Fibroblast of skin of scalp (primary cell): ENCODE results near the gene ATG2A.

Source experiments
- DNase-seq: peaks from one replicate; pipeline ENCODE4 v3.0.0-alpha.2; 2013

ATG2A gene

DNA sequence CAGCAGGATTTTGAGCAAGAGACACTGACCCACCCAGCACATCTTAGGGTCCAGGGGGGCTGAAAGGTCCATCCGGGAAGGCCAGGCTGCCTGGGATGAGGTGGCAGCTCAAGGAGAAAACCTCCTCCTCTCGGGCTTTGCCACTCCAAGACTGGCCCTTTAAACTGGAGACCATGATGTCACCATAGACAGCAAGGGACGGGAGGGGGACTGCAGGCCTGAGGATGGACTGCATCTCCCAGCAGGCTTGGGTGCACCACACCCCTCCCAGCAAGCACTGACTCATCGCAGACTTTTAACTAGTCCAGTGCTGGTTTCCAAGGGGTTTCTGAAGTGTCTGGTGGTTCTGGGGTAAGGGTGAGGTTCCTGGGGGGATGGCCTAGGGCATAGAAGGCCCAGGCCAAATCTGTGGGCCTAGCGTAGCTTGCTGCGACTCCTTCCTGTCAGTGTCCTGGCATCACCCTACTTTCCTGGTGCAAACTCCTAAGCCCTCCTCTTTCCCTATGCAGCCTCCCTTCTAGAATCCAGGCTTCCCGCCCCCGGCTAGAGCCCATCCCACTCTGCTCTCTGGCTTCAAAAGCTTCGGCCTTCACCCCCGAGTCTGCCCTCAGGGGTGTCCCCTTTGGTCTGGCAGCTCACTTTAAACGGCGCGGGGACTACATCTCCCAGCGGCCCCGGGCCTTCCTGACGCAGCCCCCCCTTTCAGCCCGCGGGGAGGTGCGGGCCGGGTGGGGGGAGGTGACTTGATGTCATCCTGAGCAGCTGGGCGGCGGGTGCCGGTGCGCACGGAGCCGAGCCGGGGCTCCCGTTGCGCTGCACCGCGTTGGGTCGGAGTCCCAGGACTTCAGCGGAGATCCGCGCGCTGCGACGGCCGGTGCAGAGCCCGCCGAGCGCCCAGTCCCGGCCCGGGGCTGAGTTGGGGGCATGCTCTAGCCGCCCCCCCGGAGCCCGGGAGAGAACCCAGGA is 7.2 kb upstream of the ATG2A start, which contains the start of gene PPP2R5B:
Gene PPP2R5B (plus strand): TSS at position 746 of the 966 bp plus-strand sequence. CDS start 1,046 bp downstream, outside the sequence.
- DNase-seq: peak; percentile 96

DNA sequence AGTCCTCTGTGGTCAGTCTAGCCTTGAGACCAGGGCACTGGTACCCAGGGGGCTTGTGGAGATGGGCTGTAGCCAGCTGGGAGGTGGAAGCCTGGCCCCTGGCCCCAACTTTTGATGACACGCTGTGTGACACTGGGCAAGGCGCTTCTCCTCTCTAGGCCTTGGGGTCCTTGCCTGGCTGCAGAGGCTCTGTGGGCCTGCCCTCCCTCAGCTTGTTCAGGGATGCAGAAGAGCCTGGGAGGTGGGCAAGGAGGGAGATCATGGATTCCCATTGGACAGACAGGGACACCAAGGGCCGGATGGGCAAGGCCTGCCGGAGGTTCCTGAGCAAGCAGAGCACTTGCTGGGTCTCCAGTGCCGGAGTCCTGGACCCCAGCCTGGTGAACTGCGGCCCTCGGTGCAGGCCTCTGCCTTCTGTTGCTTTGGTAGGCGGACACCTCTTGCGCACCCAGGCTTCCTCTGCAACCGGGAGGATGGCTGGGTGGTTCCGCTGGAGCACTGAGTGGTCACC is 6.2 kb upstream of the ATG2A start:
- no peak for DNase-seq

DNA sequence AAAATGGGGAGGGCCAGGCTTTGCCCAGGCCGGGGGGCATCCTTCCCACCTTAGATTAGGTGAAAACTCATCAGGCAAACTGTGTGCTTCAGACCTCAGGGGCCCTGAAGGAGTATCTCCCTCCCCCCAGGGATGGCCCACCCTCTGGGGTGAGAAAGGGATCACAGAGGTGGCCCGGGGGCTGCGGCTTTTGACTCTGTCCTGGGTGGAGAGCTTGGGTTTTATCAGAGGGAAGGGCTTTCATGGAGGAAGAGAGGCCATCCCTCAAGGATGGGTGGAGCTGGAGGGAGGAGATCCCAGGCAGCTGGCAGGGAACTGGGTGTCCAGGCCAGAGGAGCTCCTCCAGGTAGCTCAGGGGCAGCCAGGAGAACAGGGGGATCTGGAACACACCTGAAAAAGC is 4.4 kb upstream of the ATG2A start:
- DNase-seq: no peak

DNA sequence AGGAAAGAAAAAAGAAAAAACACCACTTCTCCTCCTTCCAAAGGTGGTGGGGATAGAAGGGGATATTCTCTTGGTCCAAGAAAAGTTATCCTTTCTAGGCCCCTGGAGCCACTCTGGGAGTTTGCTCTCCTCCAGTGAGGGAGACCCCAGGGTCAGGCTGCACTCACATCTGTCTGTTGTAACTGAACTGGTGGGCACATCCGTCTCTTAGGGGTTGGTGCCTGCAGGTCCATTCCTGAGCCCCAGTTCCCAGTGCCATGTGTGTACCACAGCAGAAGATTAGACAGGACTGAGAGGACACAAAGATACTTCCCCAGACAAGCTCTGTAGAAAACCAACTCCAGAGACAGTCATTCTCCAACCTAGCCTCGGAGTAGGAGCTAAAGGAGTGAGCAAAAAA is 3.1 kb upstream of the ATG2A start:
- no peak for DNase-seq

DNA sequence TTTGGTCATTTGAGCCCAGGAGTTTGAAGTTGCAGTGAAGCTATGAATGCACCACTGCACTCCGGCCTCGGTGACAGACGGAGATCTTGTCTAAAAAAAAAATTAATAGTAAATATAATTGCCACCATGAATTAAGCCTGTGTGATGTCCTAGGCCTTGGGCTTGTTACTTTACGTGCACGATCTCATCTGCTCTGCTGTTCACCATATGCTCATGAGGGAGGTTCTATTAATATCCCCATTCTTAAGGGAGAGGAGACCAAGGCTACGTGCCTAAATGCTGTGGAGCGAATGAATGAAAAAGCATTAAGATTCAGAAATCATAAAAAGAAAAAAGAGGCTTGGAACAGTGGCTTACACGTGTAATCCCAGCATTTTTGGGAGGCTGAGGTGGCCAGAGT is 2.6 kb upstream of the ATG2A start:
- no peak for DNase-seq

DNA sequence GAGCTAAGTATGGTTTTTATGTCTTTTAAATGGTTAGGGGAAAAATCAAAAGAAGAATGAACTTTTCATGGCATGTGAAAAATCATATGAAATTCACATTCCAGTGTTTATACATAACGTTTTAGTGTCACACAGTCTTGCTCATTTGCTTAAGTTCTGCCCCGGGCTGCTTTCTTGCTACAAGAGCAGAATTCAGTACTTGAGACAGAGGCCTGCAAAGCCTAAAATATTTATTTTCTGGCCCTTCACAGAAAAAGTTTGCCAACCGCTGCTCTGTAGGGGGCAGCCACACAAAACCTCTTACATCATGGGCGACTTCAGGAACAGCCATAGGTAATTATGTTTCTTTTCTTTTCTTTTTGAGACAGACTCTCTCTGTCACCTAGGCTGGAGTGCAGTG is 1.0 kb upstream of the ATG2A start:
- peak; percentile 68 for DNase-seq

DNA sequence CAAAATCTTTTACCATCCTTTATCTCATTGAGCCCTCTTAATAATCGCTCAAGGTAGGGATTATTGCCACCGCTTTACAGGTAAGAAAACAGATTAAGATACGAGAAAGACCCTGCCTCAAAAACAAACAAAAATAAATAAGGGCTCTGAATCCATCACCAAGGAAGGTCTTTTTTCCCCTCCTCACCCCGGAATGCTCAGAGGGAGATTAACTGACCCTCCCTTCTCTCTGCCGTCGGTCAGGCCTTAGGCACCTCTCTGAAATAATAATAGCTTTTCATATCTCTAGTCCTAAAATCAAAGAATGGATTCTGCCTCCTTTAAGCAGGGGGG is 620 bp upstream of the ATG2A start:
- DNase-seq: no peak

DNA sequence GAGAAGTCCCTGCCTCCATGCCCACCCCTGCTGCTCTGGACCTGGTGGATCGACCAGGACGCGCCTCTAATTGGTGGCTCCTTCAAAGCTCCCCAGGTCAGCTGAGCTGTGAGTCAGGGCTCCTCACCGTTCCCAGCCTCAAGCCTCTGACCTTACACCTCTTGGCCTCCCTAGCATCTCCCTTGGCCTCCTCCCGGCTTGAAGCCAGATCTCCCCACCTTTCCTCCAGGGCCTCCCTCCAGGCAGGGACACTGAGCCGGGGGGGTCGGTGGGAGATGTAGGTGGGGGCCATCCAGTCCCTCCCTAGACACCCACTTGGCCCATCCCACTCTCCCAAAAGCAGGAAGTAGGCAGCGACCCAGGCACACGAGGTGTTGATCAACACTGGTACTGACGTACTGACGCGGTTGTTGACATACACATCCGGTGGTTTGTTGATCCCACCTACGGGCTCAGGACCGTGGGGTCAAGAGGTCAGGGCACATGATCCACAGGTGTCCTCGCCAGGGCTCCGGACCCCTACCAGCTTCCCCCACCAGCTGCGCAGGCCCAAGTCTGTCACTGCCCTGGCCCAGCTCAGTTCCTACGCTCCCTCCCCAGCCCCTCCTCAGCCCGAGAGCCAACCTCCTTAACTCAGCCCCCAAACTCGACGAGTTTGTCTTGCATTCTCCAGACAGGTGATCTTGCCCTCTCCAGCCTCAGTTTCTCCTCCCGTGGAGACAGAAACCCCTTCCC is 802 bp downstream of the ATG2A start:
- no peak for DNase-seq

DNA sequence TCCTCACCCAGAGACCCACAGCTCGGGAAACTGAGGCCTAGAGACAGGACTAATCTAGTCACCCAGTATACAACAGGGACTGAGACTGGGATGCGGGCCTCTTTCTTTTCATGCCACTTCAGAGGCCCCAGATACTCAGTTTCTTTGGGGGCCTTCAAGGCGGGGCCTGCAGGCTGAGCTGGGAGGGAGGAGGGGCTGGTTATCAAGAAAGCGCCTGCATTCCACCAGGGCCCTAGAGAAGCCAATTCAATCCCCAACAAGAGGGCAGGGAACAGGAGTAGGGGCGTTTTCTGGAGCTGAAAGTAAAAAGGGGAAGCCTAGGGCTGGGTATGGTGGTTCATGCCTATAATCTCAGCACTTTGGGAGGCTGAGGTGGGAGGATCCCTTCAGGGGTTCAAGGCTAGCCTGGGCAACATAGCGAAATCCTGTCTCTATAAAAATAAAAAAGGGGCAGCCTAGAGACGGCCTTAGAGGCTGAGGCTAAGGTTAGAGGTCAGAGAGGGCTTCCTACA is 1.6 kb downstream of the ATG2A start:
- no peak for DNase-seq

DNA sequence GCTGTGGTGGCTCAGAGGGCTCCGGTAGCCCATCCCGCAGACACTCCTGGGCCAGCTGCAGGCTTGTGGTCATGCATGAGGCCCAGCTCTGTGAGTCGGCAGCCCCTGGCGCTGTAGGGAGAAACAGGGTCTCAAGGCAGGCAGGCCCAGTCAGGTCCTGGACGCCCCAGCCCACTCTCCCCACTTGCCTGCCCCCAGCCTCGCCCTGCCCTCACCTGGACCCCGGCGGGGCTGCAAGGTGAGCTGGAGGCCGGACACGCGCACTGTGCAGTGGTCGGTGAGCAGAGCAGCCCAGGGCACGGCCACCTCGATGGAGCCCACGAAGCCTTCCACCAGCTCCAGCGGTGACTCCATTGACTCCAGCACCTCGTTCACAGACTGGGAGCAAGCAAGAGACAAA is 2.9 kb downstream of the ATG2A start:
- DNase-seq: no peak

DNA sequence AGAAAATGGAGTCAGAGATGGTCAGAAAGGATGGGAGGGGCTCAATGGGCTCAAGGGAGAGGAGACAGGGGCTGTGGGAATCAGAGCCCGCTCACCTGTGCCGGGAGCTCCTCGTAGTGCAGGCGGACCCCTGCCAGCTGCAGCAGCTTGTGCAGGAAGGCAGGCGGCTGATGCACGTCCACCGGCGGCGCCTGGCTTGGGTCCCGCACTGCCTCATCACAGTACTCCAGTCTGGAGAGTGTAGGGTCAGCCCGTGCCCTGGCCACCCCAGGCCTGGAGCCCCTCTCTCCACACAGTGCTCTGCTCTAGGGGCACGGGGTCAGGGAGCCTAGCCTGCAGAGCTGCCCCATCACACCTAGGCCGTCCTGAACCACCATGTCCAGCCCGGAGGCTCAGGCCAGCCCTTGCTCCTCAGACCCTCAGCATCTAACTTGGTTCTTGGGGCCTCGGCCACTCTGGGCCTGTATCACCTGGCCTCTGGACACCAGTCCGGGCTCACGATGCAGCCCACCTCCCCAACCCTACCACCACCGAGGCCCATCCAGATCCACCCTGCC is 3.8 kb downstream of the ATG2A start:
- DNase-seq: no peak

DNA sequence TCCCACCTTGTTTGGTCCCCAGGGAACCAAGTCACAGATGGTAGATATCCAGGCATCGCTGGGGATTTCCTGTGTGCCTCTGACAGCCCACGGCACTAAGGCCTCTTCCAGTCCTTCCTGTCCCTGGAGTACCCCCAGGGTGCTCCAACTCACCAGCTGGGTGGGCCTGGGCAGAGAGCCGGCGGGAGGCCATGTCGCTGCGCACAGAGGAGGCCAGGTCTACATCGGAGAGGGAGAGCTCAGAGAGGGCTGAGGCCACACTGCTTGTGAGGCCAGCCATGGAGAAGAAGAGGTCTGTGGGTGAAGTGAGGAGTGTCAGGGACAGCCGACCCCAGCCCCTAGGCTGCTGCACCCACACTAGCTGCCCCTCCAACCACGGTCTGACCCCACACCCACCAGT is 5.3 kb downstream of the ATG2A start:
- no peak for DNase-seq

DNA sequence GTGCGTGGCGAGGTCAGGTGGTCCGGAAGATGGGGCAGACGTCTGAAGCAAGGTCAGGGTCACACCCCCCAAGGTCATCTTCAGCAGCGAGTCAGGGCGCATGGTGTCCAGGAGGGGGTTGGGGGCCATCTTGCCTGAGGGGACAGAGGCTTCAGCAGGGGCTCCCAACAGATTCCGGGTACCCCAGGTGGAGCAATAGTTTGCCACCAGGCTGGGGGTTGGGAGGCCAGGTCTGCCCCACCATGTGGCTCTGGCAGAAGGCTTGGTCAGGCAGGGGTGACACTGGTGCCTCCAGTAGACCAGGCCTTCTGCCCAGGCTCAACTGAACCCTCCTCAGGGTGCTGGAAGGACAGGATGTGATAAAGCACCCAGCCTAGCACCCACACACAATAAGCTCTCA is 5.9 kb downstream of the ATG2A start:
- no peak for DNase-seq

DNA sequence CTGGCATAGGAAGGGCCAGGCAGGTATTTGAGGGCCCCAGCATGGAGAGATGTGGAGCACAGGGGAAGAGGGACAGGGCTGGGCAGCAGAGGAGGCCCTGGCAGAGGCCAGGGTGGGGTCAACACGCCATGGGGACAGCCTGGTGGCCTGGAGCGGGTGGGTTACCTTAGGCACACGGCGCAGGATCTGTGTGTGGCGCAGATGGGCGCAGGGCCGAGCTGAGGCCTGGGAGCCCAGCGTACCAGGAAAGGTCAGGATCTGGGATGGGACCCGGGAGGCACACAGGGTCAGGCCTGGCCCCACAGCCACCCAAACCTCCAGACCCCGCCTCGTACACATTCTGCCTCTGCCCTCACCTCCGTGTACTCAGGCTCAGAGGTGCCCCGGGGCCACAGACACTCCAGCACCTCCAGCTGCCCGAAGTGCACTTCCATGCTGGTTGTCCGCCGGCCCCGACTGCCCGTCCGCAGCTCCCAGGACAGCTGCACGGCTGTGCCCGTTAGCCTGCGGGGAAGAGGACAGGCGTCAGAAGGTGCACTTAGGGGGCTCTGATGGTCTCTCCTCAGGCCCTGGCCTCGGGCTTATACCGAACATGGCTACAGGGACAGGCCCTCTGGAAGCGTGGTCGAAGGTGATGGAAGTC is 6.4 kb downstream of the ATG2A start:
- DNase-seq: no peak

DNA sequence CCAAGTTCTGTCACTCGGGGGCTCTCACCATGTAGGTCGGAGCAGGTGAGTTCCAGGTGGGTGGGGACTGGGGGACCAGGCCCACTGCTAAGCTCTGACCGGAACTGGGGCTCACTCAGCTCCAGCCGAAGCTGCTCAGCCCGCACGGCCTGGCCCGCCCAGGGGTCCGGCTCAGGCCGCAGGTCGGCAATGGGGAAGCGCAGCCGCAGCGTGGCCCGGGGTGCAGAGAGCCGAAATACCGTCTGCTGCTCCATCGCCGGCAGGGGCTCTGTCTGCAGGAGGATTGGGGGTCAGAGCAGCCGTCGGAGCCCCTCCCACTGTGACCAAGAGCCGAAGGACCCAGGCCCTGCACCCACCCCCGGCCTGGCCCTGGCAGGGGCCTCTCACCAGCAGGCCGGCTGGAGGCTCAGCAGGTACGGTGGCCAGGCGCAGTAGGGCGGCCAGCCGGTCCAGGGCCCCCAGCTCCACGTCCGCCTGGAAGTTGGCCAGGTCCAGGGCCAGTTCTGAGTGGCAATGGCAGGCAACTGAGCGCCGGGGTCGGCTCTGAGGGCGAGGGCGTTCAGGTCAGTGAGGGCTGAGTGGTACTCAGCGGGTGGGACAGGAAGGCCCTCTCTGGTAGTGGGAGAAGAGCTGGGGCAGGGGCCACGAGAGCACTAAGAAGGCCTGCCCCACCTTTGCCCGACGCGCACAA is 7.2 kb downstream of the ATG2A start:
- no peak for DNase-seq

DNA sequence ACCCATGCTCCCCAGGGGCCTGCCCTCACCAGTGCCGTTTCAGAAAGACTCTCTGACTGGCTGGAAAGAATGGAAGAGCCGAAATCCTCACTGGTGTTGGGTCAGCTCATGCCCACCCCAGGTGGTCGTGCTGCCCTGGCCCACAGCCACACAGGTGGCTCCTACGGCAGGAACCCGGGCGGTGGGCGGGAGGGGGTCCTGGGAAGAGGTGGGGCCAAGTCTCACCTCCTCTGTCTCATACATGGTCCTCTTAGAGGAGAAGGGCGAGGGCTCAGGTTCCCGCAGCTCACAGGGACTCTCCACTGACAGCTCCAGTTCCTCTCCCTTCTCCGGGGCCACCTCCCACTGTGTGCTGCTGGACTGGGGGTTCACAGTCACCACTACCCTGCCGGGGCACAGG is 8.2 kb downstream of the ATG2A start:
- no peak for DNase-seq

DNA sequence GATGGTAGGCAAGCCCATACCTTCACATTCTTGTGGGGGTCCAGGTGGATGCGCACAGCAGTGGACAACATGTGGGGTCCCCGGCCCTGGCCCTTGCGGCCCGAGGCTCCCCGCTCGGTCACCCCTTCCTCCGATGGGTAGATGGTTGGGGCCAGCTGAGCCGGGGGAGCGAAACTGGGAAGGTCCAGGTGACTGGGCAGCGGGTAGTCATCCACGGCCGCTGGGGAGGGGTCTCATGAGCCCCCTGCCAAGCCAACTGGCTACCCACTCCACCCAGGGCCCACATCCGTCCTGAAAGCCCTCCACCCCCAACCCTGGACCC is 10.7 kb downstream of the ATG2A start:
- DNase-seq: no peak

DNA sequence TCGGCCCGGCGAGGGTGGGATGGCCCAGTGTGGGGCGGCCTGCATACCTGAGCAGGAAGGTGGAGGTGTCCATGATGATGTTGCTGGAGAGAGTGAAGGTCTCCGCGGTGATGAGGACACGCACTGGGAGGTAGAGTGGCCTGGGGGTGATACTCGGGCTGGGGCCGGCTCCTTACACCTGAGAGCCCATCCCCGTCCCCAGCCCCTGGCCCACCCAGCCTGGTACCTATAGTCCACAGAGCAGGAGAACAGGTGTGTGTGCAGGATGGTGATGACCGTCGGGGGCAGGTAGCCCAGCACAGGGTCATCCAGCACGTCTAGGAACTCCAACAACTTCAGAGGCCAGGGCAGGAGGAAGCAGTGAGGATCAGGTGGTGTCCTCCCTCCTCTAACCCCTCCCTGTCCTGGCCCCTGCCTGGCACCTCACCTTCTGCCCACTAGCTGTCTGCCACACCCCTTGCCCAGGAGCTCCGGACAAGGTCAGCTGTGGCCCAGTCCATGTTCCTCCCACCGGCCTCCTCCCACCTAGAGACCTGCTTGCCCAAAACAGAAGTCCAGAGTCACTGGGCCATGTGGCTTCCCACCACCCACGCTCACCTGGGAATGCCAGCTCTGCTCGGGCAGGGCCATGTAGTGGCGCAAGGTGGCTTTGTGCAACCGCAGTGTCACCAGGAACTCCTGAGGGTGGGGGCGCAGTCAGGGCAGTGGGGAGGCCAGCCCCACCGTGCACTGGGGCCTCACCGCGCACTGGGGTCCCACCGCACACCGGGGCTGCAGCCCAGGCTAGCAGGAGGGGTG is 11.3 kb downstream of the ATG2A start:
- no peak for DNase-seq

DNA sequence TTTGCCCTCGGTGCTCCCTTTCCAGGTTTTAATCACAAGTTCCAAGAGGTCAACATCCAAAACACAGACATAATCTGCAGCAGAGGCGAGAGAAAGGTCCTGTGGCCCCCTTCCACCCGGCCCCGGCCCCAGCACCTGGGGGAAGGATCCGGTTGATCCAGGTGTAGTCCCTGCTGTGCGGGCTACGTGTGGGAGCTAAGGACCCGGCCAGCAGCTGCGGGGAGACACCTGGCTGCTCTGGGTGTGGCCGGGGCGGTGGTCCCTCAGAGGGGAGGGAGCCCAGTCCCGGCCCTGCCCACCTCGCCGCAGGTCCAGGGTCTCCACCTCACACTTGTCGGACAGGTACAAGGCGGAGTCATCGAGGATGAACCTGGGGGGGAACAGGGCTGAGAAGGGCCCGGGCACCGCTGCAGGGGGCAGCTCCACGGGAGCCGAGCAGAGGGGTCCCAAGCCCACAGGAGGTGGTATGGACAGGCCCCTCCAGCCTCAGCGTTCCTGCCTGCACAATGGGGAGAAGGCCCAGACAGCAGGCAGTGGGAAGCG is 13.6 kb downstream of the ATG2A start:
- DNase-seq: no peak

DNA sequence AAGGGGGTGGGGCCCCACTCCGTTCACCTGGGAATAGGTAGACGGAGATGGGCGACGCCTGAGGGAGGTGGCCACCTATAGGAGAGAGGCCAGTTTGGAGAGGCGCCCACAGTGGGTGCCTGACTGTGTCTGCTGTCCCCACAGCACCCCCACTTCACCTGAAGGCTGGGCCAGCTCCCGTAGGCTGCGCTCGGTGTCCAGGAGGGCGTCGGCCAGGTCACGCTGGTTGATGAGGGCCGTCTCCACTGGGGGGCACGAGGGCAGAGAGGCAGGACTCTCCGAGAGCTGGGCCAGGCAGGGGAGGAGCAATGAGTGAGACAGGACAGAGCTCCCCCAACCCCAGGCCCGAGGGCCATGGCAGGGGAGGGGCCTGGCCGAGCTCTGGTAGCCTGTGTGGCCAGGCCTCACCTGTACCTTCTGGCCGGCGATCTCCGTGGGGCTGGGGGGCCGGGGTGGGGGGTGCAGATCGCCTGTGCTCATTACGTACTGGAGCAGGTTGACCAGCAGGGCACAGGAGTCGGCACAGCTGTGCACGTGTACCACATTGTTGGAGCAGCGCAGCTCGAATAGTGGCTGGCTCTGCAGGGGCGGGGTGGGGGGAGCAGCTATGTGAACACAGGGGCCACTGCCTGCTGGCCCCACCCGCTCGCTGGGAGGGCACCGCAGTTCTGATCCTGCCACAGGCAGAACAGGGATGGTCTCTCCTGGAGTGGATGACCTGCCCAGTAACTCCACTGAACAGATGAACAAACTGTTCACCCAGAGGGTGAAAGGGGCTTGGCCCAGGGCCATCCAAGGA is 14.7 kb downstream of the ATG2A start:
- no peak for DNase-seq
